Large intestine (tissue), 3 donors: ENCODE results near the gene MED13L. TPM values are rescaled to one million over a fixed set of nuclear protein-coding genes. Genes with fewer than 3 reads are reported as not detected.

ENCODE experiments used
- DNase-seq, 2 donors: peaks; one replicate each; pipeline versions ENCODE4 v3.0.0 to v3.0.0-alpha.2; 2013
- H3K27ac ChIP-seq: one replicate; pipeline ENCODE4 v1.5.1; 2013; ENCODE audit warnings: low read length
- H3K27me3 ChIP-seq: 2 replicates; pipeline ENCODE4 v1.6.1; 2013; ENCODE audit warnings: low read length; ENCODE audit not compliant: control insufficient read depth, insufficient read depth
- H3K36me3 ChIP-seq: 2 replicates; pipeline ENCODE4 v1.6.1; 2013; ENCODE audit warnings: low read length; ENCODE audit not compliant: control insufficient read depth, insufficient read depth
- H3K4me1 ChIP-seq: one replicate; pipeline ENCODE4 v1.6.1; 2013; ENCODE audit warnings: low read length; ENCODE audit not compliant: control insufficient read depth, insufficient read depth
- H3K4me3 ChIP-seq: one replicate; pipeline ENCODE4 v1.5.1; 2013; ENCODE audit warnings: low read length
- H3K9me3 ChIP-seq: one replicate; pipeline ENCODE4 v1.6.1; 2013; ENCODE audit warnings: mild to moderate bottlenecking, low read depth, low read length, moderate library complexity; ENCODE audit not compliant: control insufficient read depth
- WGBS: methylation state at CpG from one replicate; pipeline ENCODE4 v1.1.5; 2013; ENCODE audit warnings: low lambda C conversion rate; ENCODE audit not compliant: insufficient coverage; 5-methylcytosine and 5-hydroxymethylcytosine counted together
- polyA plus RNA-seq: library from polyadenylated mRNA; unstranded; fragments of 120-200 nt; gene quantifications from one replicate; pipeline ENCODE4 v1.2.1, GENCODE V29; 2013

MED13L gene
- polyA plus RNA-seq, 1 donor, result 69.3 TPM

- Histone ChIP-seq H3K27me3 (no peaks in the 10 kb centered on the region), H3K4me1 (peaks cover 8% of the 10 kb centered on the region), H3K36me3 (no peaks in the 10 kb centered on the region), H3K9me3 (no peaks in the 10 kb centered on the region), H3K4me3 (no peak overlapping the region), H3K27ac (no peak overlapping the region)
- 67% methylated on average over 1 of the region's 2 CpGs for WGBS
- DNase-seq, result no peak
Observed at GRCh38 chr12:116125084-116125483, 152.4 kb downstream of the MED13L start.

- no peaks in the 10 kb centered on the region for H3K27me3 ChIP-seq
- H3K9me3 ChIP-seq, result no peaks in the 10 kb centered on the region
- peaks cover 8% of the 10 kb centered on the region for H3K4me1 ChIP-seq
- H3K27ac ChIP-seq, result no peak overlapping the region
- 60% methylated on average over 4 of the region's 11 CpGs for whole genome bisulfite sequencing
- peak; percentile 13 to 35 for DNase-seq
- H3K4me3 ChIP-seq, result no peak overlapping the region
- H3K36me3 ChIP-seq, result no peaks in the 10 kb centered on the region
Observed at GRCh38 chr12:116123451-116124258, 153.8 kb downstream of the MED13L start.

GRCh38 chr12:116122628-116123027 is 154.9 kb downstream of the MED13L start:
- Histone ChIP-seq H3K27me3 (no peaks in the 10 kb centered on the region), H3K9me3 (no peaks in the 10 kb centered on the region), H3K4me3 (no peak overlapping the region), H3K27ac (no peak overlapping the region), H3K36me3 (no peaks in the 10 kb centered on the region), H3K4me1 (peaks cover 8% of the 10 kb centered on the region)
- 80% methylated on average over 3 of the region's 3 CpGs for WGBS
- no peak for DNase-seq

- Histone ChIP-seq H3K9me3 (no peaks in the 10 kb centered on the region), H3K4me1 (peaks cover 8% of the 10 kb centered on the region)
- no CpG with 5 or more reads among the region's 2 CpGs for WGBS
Observed at GRCh38 chr12:116121453-116121871, 156.0 kb downstream of the MED13L start.

GRCh38 chr12:116116650-116117424 is 160.7 kb downstream of the MED13L start:
- H3K4me1 ChIP-seq, result no peaks in the 10 kb centered on the region
- no peaks in the 10 kb centered on the region for H3K9me3 ChIP-seq
- H3K27me3 ChIP-seq, result no peaks in the 10 kb centered on the region
- 90% methylated on average over 3 of the region's 5 CpGs for WGBS
- no peaks in the 10 kb centered on the region for H3K36me3 ChIP-seq
- H3K4me3 ChIP-seq, result no peak overlapping the region
- no peak overlapping the region for H3K27ac ChIP-seq
- no peak for DNase-seq

More at GRCh38 chr12:116121453-116121871, 156.0 kb downstream of the MED13L start:
- no peak overlapping the region for H3K4me3 ChIP-seq
- DNase-seq, result no peak
- no peaks in the 10 kb centered on the region for H3K27me3 ChIP-seq
- H3K27ac ChIP-seq, result no peak overlapping the region
- no peaks in the 10 kb centered on the region for H3K36me3 ChIP-seq

GRCh38 chr12:116113398-116114130 is 163.9 kb downstream of the MED13L start:
- WGBS, result 86% methylated on average over 1 of the region's 8 CpGs
- H3K27me3 ChIP-seq, result no peaks in the 10 kb centered on the region
- no peaks in the 10 kb centered on the region for H3K4me1 ChIP-seq
- H3K9me3 ChIP-seq, result no peaks in the 10 kb centered on the region
- no peak for DNase-seq
- no peak overlapping the region for H3K27ac ChIP-seq
- no peak overlapping the region for H3K4me3 ChIP-seq
- H3K36me3 ChIP-seq, result peaks cover 2% of the 10 kb centered on the region

- no peak overlapping the region for H3K27ac ChIP-seq
- no peaks in the 10 kb centered on the region for H3K4me1 ChIP-seq
- 83% methylated on average over 2 of the region's 2 CpGs for WGBS
- no peaks in the 10 kb centered on the region for H3K27me3 ChIP-seq
- DNase-seq, result no peak
- H3K4me3 ChIP-seq, result no peak overlapping the region
- peaks cover 10% of the 10 kb centered on the region for H3K36me3 ChIP-seq
- no peaks in the 10 kb centered on the region for H3K9me3 ChIP-seq
Observed at GRCh38 chr12:116106870-116107269, 170.6 kb downstream of the MED13L start.

- H3K4me3 ChIP-seq, result no peak overlapping the region
- H3K27ac ChIP-seq, result no peak overlapping the region
- DNase-seq, result peak in 1 of 2 donors; percentile 12
- no peaks in the 10 kb centered on the region for H3K4me1 ChIP-seq
- WGBS, result no CpG with 5 or more reads among the region's 2 CpGs
- H3K27me3 ChIP-seq, result no peaks in the 10 kb centered on the region
- H3K36me3 ChIP-seq, result peaks cover 8% of the 10 kb centered on the region
- H3K9me3 ChIP-seq, result no peaks in the 10 kb centered on the region
Observed at GRCh38 chr12:116104167-116104767, 173.2 kb downstream of the MED13L start.

GRCh38 chr12:116101991-116102390 is 175.5 kb downstream of the MED13L start:
- no peak for DNase-seq
- Histone ChIP-seq H3K4me1 (no peaks in the 10 kb centered on the region), H3K4me3 (no peak overlapping the region), H3K27ac (no peak overlapping the region), H3K27me3 (no peaks in the 10 kb centered on the region), H3K36me3 (peaks cover 8% of the 10 kb centered on the region), H3K9me3 (no peaks in the 10 kb centered on the region)
- no CpG with 5 or more reads among the region's 2 CpGs for WGBS
